Peyer's patch (tissue), 4 donors: Measurements from ENCODE around the gene IRF2. TPM values are rescaled to one million over a fixed set of nuclear protein-coding genes. Genes with fewer than 3 reads are reported as not detected.

Experiments
- DNase-seq, 3 donors: peaks; one replicate each; pipeline ENCODE4 v3.0.0-alpha.2; 2017 to 2019
- H3K27ac ChIP-seq, 4 donors: fragments of 200-600 bp; sonication (generic); one replicate each; pipeline ENCODE4 v1.5.1; 2016 to 2019
- H3K27me3 ChIP-seq, 2 donors: fragments of 200-600 bp; sonication (generic); one replicate each; pipeline ENCODE4 v1.5.1; 2019
- H3K36me3 ChIP-seq, 3 donors: fragments of 200-600 bp; sonication (generic); one replicate each; pipeline ENCODE4 v1.5.1; 2016 to 2019
- H3K4me1 ChIP-seq, 4 donors: fragments of 200-600 bp; sonication (generic); one replicate each; pipeline ENCODE4 v1.5.1; 2016 to 2019
- H3K4me3 ChIP-seq, 4 donors: fragments of 200-600 bp; sonication (generic); 1 replicate in 3 of 4; 2 replicates in 1 of 4; pipeline ENCODE4 v1.5.1; 2016 to 2019; ENCODE audit warnings: mild to moderate bottlenecking in 1 of 4
- H3K9me3 ChIP-seq, 4 donors: fragments of 200-600 bp; sonication (generic); one replicate each; pipeline ENCODE4 v1.5.1; 2016 to 2019; ENCODE audit warnings: mild to moderate bottlenecking in 1 of 4
- POLR2A ChIP-seq, 2 donors: fragments of 450-650 bp; IDR thresholded peaks; one replicate each; pipeline ENCODE4 v1.5.1; 2017; ENCODE audit warnings: antibody characterized with exemption in 2 of 2, mild to moderate bottlenecking in 2 of 2, moderate library complexity in 2 of 2
- total RNA-seq, 4 donors: library from RNA; depleted of rRNA; stranded (reverse); fragments of >200 nt; gene quantifications; one replicate each; pipeline ENCODE4 v1.1.0, GENCODE V29; 2016
- TF ChIP-seq, protein P1 (sequence below), 6 experiments: fragments of 450-650 bp in 4 of 6; fragments of 200-600 bp in 2 of 6; sonication (generic) in 1 of 6; IDR thresholded peaks; one replicate each; pipeline ENCODE4 v1.5.1; 2017 to 2019; ENCODE audit warnings: antibody characterized with exemption in 6 of 6, mild to moderate bottlenecking in 3 of 6, moderate library complexity in 1 of 6

Gene IRF2
- total RNA-seq, 4 donors from 2014 or later = 28.0 to 42.8 (median 39.2) TPM

DNA sequence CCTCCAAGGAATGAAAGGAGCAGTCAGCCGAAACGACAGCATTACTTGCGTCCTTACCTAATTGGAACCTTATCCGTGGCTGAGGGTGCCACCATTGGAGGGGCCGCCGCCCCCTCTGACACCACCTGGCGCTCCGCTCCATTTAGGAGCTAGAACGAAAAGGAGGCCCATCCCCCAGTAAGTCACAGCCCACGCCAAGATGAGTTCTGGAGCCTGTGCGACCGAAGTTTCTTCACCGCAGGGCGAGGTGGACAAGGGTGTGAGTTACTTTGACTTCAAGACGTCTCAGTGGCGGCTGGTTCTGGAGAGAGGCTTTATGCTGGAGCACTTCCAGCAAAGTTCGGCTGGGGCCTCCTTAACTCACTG, 729 bp upstream of the IRF2 start:
- DNase-seq = peak; percentile 41 to 75 (median 67)
- TF ChIP-seq POLR2A (IDR thresholded peaks at IDR 0.05) = no peak
- TF ChIP-seq, protein P1, sequence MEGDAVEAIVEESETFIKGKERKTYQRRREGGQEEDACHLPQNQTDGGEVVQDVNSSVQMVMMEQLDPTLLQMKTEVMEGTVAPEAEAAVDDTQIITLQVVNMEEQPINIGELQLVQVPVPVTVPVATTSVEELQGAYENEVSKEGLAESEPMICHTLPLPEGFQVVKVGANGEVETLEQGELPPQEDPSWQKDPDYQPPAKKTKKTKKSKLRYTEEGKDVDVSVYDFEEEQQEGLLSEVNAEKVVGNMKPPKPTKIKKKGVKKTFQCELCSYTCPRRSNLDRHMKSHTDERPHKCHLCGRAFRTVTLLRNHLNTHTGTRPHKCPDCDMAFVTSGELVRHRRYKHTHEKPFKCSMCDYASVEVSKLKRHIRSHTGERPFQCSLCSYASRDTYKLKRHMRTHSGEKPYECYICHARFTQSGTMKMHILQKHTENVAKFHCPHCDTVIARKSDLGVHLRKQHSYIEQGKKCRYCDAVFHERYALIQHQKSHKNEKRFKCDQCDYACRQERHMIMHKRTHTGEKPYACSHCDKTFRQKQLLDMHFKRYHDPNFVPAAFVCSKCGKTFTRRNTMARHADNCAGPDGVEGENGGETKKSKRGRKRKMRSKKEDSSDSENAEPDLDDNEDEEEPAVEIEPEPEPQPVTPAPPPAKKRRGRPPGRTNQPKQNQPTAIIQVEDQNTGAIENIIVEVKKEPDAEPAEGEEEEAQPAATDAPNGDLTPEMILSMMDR (IDR thresholded peaks at IDR 0.05) = no peak
- Histone ChIP-seq H3K9me3 (no peaks in the 10 kb centered on the region), H3K27ac (peak overlapping the region; percentile 95 to 100 (median 99)), H3K4me1 (peaks cover 0 to 44% (median 10%) of the 10 kb centered on the region in 4 donors), H3K27me3 (no peaks in the 10 kb centered on the region), H3K36me3 (no peaks in the 10 kb centered on the region), H3K4me3 (peak overlapping the region; percentile 69 to 96 (median 81))

DNA sequence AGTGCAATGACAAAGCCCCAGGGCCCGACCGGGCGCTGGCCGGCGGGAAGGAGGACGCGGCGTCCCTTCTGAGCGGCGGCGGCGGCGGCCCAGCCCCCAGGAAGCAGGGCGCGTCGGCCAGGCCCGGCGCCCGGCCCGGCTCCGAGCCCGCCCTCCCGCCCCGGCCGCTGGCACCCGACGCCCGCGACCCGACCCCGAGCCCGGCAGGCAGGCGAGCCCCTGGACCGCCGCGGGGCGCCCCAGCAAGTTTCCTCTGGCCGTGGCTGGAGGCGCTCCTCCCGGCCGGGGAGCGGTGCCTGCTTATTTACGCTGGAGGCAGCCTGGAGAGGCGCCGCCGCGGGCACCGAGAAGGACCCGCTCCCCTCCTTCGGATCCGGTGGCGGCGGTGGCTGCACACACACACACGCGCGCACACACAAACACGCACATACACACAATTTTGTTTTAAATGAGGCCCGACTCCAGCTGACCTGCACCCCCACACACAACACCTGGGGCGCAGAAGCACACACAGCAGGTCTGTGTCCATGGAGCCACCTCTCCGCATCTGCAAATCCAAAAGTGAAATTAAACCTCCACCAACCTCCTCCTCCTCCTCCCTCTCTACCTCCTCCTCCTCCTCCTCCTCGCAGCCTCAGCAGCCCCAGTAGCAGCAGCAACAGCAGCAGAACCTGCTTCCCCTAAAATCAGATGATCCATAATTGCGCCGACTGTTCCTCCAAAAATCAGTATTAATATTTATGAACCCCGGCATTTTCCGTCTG, 669 bp downstream of the IRF2 start:
- Histone ChIP-seq H3K27me3 (no peaks in the 10 kb centered on the region), H3K4me1 (peaks cover 0 to 57% (median 14%) of the 10 kb centered on the region in 4 donors), H3K4me3 (peak overlapping the region; percentile 69 to 96 (median 81)), H3K36me3 (no peaks in the 10 kb centered on the region), H3K27ac (peak overlapping the region; percentile 95 to 100 (median 99)), H3K9me3 (no peaks in the 10 kb centered on the region)
- TF ChIP-seq, protein P1 (IDR thresholded peaks at IDR 0.05) = no peak
- TF ChIP-seq POLR2A (IDR thresholded peaks at IDR 0.05) = no peak
- DNase-seq = peak; percentile 51 to 75 (median 65)

DNA sequence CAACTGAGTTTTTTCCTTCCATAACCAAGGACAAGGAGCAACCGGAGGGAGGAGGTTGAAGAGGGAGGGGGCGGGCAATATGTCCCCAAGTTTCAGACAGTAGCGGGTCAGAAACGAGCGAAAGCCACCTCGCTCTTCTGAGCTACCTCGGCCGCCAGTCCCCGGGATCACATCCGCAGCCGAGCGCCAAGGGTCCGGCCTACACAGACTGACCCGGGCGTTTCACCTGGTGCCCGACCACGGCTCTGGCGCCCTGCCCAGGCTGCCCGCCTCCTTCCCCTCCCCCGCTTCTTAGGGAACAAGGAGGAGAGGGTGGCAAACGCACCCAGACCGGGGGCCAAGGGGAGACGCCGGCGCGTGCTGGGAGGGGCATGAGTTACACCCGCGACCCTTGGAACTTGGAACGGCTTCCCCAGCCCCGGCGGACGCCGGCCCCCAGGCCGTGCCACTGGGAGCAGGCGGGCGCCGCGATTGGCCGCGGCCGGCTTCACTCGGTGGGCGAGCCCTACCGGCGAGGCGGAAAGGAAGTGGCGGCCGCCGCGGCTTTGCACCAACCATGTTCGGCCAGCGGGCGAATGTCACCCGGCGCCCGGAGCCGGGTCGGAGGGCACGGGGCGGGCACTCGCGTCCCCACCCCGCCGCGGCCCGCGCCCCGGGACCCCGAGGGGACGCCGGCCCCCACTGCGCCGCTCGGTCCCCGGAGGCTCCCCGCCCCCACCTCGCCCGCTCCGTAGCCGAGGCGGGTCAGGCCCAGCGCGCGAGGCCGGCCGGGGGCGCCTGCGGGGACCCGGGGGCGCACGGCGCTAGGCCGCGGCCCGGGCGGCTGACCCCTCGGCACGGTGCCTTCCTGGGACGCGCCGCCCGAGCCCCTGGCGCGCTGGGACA, 1.5 kb downstream of the IRF2 start:
- Histone ChIP-seq H3K27me3 (no peaks in the 10 kb centered on the region), H3K36me3 (no peaks in the 10 kb centered on the region), H3K4me3 (peak overlapping the region; percentile 69 to 96 (median 81)), H3K27ac (peak overlapping the region; percentile 95 to 100 (median 99)), H3K4me1 (peaks cover 0 to 62% (median 14%) of the 10 kb centered on the region in 4 donors), H3K9me3 (no peaks in the 10 kb centered on the region)
- peak; percentile 62 to 96 (median 93) for DNase-seq
- TF ChIP-seq POLR2A (IDR thresholded peaks at IDR 0.05) = peak; percentile 83 to 84
- TF ChIP-seq, protein P1 (IDR thresholded peaks at IDR 0.05) = peak in 3 of 6 experiments; percentile 21 to 30 (median 29)

DNA sequence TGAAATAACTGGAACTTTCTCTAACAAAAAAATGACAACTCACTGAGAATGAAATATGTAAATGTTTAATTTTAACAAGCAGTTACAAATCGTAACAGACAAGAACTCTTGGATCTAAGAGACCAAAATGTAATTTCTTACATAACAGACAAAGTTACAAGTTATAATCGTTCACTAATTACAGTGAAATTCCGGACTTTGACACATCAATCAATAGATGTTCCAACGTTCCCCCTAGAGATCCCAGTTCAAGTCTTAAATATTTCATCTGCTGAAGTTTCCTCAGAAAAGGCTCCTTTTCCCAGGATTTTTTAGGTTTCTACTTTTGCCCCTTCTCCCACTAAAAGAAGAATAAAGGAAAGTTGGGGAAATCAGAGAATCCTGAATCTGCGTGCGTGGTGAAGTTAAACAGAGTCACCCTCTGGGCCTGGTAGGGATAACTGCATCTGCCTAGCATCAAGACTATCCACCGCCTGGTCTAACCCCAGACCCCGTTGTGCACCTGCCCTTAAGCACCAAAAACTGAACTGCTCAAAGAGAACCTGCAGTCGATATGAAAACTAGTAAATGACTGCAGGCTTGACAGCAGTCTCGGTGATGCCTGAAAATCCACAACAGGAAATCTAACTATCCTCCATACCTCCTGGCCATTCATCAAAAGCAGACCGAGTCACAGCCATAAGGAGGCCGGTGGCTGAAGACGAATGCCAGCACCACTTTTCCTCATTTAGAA, 2.3 kb downstream of the IRF2 start:
- H3K4me3 ChIP-seq = peak overlapping the region; percentile 69 to 96 (median 81)
- peak in 1 of 3 donors; percentile 33 for DNase-seq
- peaks cover 0 to 63% (median 12%) of the 10 kb centered on the region in 4 donors for H3K4me1 ChIP-seq
- H3K9me3 ChIP-seq = no peaks in the 10 kb centered on the region
- no peaks in the 10 kb centered on the region for H3K36me3 ChIP-seq
- H3K27me3 ChIP-seq = no peaks in the 10 kb centered on the region
- TF ChIP-seq POLR2A (IDR thresholded peaks at IDR 0.05) = no peak
- TF ChIP-seq, protein P1 (IDR thresholded peaks at IDR 0.05) = no peak
- H3K27ac ChIP-seq = peak overlapping the region; percentile 95 to 100 (median 99)

DNA sequence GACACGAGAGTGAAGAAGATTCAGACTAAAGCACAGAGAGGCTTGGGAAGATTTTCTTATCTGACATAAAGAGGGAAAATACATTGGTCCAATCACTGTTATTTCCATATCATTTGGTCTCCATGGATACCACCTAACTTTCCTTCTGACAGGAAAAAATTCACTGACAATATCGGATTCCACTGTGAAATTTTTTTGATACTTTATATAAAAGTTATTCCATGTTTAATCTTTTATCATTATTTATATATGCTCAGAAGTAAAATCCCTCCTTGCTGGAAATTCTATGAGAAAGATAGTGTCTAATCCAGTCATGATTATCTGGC, 3.6 kb downstream of the IRF2 start:
- Histone ChIP-seq H3K9me3 (no peaks in the 10 kb centered on the region), H3K27me3 (no peaks in the 10 kb centered on the region), H3K4me3 (no peak overlapping the region), H3K27ac (peak overlapping the region in 2 of 4 donors; percentile 99), H3K36me3 (no peaks in the 10 kb centered on the region), H3K4me1 (peaks cover 0 to 52% (median 5%) of the 10 kb centered on the region in 4 donors)
- DNase-seq = no peak
- no peak for TF ChIP-seq POLR2A (IDR thresholded peaks at IDR 0.05)
- TF ChIP-seq, protein P1 (IDR thresholded peaks at IDR 0.05) = no peak
